Pons (tissue), 1 donor: Measurements from ENCODE around the gene TMCC2.
"Not testable (repeated sequence)": the region's sequence is repeated elsewhere in the genome, so short reads cannot be mapped to it uniquely, and the experiment has no call there.

Experiments
- DNase-seq: peaks from one replicate; pipeline ENCODE4 v3.0.0-alpha.2; 2016; ENCODE audit warnings: low spot score

Gene TMCC2

DNA sequence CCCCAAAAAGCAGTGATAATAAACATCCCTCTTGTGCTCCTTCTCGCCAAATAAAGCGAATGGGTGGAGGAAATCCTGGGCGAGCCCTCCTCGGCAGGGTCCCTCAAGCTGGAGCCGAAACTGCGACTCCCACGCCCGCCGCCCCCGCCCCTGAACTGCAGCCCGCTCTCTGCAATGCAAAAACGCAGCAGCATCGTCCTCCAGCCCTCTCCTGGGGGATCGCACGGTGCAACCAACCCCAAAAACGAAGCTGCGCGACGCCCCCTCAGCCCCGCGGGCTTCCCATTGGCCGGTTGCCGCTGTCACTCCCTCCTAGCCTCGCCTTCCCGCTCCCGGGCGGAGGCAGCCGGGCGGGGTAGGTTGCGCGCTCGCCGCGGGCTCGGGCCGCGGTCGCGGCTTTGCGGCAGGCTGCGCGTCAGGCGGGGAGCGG, at the start of gene TMCC2:
Gene TMCC2, plus strand, starts transcription at position 363 of the 430 bp plus-strand sequence. CDS start 619 bp downstream, outside the sequence.
- peak; percentile 92 for DNase-seq

GRCh38 chr1:205179842-205180241, 47.9 kb upstream of the TMCC2 start:
- no peak for DNase-seq

- not testable (repeated sequence) for DNase-seq
These were observed 47.4 kb upstream of the TMCC2 start for GRCh38 chr1:205180331-205180730.

DNA sequence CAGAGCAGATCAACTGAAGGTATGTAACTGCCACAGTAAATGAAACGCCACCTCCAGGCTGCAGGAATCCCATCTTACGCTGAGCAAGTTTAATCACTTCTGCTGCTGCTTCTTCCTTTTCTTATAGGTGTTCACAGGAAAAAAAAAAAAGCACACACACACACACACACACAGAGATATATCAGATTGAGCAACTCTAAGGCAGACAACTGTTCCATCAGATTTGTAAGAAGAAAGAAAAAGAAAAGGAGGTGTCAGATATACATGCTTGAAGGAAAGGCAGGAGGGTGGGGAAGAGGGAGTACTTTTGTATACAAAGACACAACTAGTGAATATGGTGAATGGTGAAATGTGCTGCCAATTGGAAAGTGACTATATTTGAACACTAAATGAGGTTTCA, 44.8 kb upstream of the TMCC2 start:
- DNase-seq, result no peak

DNA sequence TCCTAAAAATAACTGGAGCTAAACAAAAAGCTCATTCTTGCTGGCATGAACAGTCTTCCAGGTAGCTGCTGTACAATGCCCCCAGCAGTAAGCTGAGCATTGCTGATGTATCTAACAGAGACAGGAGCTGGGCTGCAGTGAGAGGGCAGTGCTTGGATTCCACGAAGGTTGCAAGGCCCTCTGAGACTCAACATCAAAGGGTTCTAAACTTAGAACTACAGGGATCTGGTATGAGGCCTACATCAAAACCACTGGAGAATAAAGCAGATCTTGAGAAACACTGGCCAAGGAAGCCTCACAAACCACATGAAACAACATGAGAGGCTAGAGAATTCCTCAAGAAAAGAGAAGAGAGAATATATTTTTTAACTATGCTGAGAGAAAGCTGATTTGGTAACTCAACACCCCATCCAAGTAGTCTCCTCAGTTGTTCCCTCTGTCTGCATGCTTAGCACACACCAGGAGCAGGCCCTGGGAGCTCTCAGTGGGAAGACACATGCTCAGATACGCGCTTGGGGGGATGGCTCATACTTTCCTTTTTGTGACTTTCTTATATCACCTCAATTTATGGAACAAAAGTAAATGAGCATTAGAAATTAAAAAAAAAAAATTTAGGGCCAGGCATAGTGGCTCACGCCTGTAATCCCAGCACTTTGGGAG, 43.9 kb upstream of the TMCC2 start:
- DNase-seq, result peak; percentile 56

DNA sequence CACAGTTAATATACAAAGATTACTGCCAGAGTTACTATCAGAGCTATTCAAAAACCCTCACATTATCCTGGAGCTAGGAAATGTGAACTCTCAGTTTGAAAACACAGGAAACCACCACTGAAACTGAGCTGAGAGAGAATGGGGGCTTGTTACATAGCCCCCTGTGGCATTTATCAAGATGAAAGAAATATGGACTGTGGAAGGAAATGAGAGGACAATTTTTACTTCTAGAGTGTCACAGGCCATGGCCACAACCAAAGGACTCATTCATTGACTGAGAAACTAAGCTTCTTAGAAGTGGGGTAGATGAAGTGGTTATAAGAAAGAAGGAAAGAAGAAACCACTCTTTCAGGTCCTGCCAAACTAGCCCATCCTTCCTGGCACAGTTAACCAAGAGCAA, 41.6 kb upstream of the TMCC2 start:
- DNase-seq, result no peak

DNA sequence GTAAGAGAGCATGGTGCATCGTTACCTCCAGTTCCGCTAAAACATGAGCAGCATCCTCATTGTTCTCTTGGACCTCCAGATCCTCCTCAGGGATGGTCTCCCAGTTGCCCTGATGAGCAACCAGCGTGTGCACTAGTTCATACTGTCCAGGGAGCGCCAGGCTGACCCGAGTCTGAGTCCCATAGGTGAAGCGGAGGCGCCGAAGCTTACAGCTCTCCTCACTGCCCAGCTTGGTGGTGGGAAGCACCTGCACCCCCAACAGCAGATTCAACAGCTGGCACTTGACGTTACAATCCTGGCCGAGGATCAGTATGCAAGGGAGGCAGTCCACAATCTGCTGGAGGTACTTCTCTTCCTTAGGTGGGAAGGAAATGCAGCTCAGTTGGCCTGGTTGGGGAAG, 40.3 kb upstream of the TMCC2 start:
- DNase-seq, result no peak

GRCh38 chr1:205188098-205188497, 39.6 kb upstream of the TMCC2 start:
- no peak for DNase-seq

GRCh38 chr1:205188596-205188995, 39.1 kb upstream of the TMCC2 start:
- no peak for DNase-seq

DNA sequence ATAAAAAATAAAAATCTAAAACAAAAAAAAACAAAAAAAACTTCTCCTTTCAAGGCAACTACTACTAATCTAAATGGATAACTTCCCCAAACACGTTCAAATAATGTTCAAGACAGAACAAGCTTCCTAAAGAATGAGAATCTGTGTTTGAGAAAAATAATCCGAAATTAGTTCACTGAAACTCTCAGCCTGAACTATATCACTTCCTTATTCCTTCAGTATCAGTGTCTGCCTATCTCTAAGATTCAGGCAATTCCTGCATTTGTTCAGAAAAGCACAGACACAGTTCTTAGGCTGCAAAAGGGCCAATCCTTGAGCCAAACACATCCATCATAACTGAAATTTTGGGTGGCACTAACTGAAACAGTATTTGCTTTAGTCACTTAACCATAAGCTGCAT, 38.6 kb upstream of the TMCC2 start:
- no peak for DNase-seq

- DNase-seq, result peak; percentile 40
These were observed 36.7 kb upstream of the TMCC2 start for GRCh38 chr1:205190845-205191577.

GRCh38 chr1:205191622-205192021, 36.1 kb upstream of the TMCC2 start:
- no peak for DNase-seq

DNA sequence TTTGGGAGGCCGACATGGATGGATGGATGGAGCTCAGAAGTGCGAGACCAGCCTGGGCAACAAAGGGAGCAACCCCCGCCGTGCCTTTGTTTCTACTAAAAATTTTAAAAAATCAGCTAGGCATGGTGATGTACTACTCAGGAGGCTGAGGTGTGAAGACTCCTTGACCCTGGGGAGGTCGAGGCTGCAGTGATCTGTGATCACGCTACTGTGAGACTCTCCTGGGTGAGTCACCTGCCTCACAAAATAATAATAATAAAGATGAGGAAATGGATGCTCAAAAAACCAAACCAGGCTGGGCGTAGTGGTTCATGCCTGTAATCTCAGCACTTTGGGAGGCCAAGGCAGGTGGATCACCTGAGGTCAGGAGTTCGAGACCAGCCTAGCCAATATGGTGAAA, 35.5 kb upstream of the TMCC2 start:
- DNase-seq, result no peak

- peak; percentile 63 for DNase-seq
These were observed 28.4 kb upstream of the TMCC2 start for GRCh38 chr1:205199090-205199930.

GRCh38 chr1:205199931-205200299, 27.8 kb upstream of the TMCC2 start:
- DNase-seq, result no peak

- DNase-seq, result no peak
These were observed 23.2 kb upstream of the TMCC2 start for GRCh38 chr1:205204552-205204951.

GRCh38 chr1:205205055-205205454, 22.7 kb upstream of the TMCC2 start:
- DNase-seq, result no peak

- DNase-seq, result no peak
These were observed 18.9 kb upstream of the TMCC2 start for GRCh38 chr1:205208811-205209210.

- DNase-seq, result no peak
These were observed 17.0 kb upstream of the TMCC2 start for GRCh38 chr1:205210756-205211168.

DNA sequence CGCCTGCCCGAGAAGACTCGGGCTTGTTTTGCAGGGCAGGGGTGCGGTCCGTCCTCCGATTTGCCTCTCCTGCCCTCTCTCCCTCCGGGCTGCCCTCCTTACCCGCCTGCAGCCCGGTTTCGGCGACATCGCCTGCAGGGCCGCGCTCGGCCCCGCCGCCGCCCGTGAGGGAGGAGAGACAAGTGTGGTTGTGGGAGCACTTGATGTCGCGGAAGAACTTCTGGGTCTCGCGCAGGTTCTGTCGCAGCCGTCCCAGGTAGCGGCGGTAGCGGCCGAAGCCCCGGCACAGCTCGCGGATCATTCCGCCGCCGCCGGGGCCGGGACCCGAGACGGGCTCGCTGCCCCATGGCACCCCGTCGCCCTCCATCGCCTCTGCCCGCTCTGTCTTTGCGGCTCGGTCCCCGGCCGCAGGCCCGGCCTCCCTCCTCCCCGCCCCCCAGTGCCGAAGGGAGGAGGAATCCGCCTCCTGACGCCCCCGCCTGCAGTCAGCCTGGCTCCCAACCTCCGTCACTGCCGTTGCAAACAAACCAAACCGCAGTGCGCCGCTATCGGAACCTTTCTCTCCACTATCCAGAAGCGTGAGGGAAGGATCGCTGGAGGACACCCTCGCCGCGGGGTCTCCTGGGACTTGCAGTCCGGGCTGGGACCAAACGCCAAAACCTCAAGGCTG, 16.4 kb upstream of the TMCC2 start, which contains the start of gene DSTYK:
Gene DSTYK, minus strand, starts transcription at position 534 of the 670 bp plus-strand sequence. Its CDS starts 167 bp downstream, at position 367.
- DNase-seq, result peak; percentile 97

GRCh38 chr1:205211839-205212536, 15.8 kb upstream of the TMCC2 start:
- no peak for DNase-seq
